Measurements from ENCODE around the gene MMP24.

DNA sequence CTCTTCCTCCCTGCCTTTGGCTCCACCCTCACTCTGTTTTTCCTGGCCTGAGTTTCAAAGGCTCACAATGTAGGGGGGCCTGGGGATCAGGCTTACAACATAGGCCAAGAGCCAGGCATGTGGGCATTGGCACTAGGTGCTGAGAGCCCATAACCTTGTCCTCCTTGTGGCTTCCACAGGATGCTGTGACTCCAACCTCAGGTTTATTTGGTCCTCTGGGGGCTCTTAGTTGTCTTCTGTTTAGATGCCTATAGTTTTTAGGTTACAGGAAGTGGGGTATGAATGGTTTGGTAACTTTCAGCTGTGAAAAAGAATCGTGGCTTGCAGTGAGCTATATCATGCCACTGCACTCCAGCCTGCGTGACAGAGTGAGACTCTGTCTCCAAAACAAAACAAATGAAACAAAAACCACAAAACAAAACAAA lies 25.6 kb downstream of the MMP24 start:
- TF ChIP-seq POLR2A (IDR thresholded peaks at IDR 0.05) = no peak
- no peak for TF ChIP-seq EP300 (IDR thresholded peaks at IDR 0.05)
- TF ChIP-seq, protein P1, sequence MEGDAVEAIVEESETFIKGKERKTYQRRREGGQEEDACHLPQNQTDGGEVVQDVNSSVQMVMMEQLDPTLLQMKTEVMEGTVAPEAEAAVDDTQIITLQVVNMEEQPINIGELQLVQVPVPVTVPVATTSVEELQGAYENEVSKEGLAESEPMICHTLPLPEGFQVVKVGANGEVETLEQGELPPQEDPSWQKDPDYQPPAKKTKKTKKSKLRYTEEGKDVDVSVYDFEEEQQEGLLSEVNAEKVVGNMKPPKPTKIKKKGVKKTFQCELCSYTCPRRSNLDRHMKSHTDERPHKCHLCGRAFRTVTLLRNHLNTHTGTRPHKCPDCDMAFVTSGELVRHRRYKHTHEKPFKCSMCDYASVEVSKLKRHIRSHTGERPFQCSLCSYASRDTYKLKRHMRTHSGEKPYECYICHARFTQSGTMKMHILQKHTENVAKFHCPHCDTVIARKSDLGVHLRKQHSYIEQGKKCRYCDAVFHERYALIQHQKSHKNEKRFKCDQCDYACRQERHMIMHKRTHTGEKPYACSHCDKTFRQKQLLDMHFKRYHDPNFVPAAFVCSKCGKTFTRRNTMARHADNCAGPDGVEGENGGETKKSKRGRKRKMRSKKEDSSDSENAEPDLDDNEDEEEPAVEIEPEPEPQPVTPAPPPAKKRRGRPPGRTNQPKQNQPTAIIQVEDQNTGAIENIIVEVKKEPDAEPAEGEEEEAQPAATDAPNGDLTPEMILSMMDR (IDR thresholded peaks at IDR 0.05) = no peak

Measured in tibial nerve (tissue), 4 donors.